ENCODE results near the gene CDH24. TPM values are rescaled to one million over a fixed set of nuclear protein-coding genes. Genes with fewer than 3 reads are reported as not detected.

Gene CDH24
- total and polyA plus RNA-seq, 10 of the 15 experiments (the other 5 are each of a cell fraction or from before 2014, with no cell fraction given), result 0.10 to 1.5 (median 0.45) TPM; not detected in 2

DNA sequence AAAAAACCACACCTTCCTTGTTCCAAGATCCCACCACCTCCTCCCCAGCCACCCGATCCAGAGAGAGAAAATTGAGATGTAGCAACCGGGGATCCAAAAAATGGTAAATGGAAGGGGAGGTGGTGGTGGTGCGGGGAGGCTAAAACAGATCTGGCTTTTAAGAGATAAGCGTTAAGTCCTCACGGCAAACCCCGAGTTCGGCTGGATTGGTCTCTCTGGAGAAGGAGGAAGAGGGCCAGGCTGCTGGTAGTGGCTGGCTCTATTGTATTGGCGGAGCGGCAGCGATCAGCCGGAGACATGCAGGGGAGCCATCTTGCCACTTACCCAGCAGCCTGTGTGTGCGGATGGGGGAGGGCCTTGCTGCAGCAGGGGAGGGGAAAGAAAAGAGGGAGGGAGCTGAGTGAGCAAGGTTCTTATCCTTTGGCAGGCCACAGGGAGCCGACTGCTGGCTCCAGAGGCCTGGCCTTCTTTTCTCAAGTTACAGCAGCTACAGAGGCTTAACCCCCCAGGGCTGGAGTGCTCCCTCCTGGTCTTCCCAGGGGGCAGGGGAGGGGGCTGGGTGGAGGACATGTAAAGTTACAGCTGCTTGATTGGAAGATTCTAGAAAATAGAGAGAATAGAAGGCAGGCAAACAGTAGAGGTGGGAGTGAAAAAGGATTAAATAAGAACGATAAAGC, 14.1 kb upstream of the CDH24 start (continued):
- TF ChIP-seq NR2C1 (IDR thresholded peaks at IDR 0.05) (no peak), EZH2 (IDR thresholded peaks at IDR 0.05; ENCODE audit: borderline replicate concordance, control insufficient read depth, low read depth, low read length) (no peak), MEF2B (IDR thresholded peaks at IDR 0.05; ENCODE audit: partially characterized antibody, poor library complexity, severe bottlenecking) (no peak), NFYB (IDR thresholded peaks at IDR 0.05; ENCODE audit: insufficient read depth, low read depth, low read length) (no peak), YBX1 (IDR thresholded peaks at IDR 0.05) (no peak), ETV6 (conservative IDR thresholded peaks at IDR 0.05 in 1 of 2, IDR thresholded peaks at IDR 0.05 in 1 of 2; ENCODE audit: borderline replicate concordance in 1 of 2, low read depth in 1 of 2) (no peak), RAD51 (IDR thresholded peaks at IDR 0.05) (no peak), ZSCAN29 (IDR thresholded peaks at IDR 0.05) (no peak), NR2F1 (conservative IDR thresholded peaks at IDR 0.05) (no peak), SRF (IDR thresholded peaks at IDR 0.05; ENCODE audit: low read depth in 2 of 2, low read length in 2 of 2) (no peak), NRF1 (conservative IDR thresholded peaks at IDR 0.05; ENCODE audit: low read depth, low read length) (no peak), CHD4 (IDR thresholded peaks at IDR 0.05) (no peak), GATAD2B (conservative IDR thresholded peaks at IDR 0.05; ENCODE audit: low read depth) (no peak), HCFC1 (IDR thresholded peaks at IDR 0.05; ENCODE audit: low read length) (peak; percentile 54; the same call in 1 of the 2 replicates), CREB1 (IDR thresholded peaks at IDR 0.05; ENCODE audit: low read depth) (0 out of 2 replicates have a peak, but pooled peaks have one; percentile 11), STAT1 (conservative IDR thresholded peaks at IDR 0.05) (no peak), ZNF384 (IDR thresholded peaks at IDR 0.05; ENCODE audit: borderline replicate concordance, low read depth, low read length) (no peak), ZNF207 (IDR thresholded peaks at IDR 0.05; ENCODE audit: borderline replicate concordance) (no peak)
- TF ChIP-seq, protein P1, sequence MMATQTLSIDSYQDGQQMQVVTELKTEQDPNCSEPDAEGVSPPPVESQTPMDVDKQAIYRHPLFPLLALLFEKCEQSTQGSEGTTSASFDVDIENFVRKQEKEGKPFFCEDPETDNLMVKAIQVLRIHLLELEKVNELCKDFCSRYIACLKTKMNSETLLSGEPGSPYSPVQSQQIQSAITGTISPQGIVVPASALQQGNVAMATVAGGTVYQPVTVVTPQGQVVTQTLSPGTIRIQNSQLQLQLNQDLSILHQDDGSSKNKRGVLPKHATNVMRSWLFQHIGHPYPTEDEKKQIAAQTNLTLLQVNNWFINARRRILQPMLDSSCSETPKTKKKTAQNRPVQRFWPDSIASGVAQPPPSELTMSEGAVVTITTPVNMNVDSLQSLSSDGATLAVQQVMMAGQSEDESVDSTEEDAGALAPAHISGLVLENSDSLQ (IDR thresholded peaks at IDR 0.05), result no peak
- TF ChIP-seq, protein P2, sequence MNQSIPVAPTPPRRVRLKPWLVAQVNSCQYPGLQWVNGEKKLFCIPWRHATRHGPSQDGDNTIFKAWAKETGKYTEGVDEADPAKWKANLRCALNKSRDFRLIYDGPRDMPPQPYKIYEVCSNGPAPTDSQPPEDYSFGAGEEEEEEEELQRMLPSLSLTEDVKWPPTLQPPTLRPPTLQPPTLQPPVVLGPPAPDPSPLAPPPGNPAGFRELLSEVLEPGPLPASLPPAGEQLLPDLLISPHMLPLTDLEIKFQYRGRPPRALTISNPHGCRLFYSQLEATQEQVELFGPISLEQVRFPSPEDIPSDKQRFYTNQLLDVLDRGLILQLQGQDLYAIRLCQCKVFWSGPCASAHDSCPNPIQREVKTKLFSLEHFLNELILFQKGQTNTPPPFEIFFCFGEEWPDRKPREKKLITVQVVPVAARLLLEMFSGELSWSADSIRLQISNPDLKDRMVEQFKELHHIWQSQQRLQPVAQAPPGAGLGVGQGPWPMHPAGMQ (IDR thresholded peaks at IDR 0.05; ENCODE audit: borderline replicate concordance), result no peak
- TF ChIP-seq, protein P3, sequence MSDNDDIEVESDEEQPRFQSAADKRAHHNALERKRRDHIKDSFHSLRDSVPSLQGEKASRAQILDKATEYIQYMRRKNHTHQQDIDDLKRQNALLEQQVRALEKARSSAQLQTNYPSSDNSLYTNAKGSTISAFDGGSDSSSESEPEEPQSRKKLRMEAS (IDR thresholded peaks at IDR 0.05; ENCODE audit: low read depth, low read length), result no peak
- TF ChIP-seq, protein P4, sequence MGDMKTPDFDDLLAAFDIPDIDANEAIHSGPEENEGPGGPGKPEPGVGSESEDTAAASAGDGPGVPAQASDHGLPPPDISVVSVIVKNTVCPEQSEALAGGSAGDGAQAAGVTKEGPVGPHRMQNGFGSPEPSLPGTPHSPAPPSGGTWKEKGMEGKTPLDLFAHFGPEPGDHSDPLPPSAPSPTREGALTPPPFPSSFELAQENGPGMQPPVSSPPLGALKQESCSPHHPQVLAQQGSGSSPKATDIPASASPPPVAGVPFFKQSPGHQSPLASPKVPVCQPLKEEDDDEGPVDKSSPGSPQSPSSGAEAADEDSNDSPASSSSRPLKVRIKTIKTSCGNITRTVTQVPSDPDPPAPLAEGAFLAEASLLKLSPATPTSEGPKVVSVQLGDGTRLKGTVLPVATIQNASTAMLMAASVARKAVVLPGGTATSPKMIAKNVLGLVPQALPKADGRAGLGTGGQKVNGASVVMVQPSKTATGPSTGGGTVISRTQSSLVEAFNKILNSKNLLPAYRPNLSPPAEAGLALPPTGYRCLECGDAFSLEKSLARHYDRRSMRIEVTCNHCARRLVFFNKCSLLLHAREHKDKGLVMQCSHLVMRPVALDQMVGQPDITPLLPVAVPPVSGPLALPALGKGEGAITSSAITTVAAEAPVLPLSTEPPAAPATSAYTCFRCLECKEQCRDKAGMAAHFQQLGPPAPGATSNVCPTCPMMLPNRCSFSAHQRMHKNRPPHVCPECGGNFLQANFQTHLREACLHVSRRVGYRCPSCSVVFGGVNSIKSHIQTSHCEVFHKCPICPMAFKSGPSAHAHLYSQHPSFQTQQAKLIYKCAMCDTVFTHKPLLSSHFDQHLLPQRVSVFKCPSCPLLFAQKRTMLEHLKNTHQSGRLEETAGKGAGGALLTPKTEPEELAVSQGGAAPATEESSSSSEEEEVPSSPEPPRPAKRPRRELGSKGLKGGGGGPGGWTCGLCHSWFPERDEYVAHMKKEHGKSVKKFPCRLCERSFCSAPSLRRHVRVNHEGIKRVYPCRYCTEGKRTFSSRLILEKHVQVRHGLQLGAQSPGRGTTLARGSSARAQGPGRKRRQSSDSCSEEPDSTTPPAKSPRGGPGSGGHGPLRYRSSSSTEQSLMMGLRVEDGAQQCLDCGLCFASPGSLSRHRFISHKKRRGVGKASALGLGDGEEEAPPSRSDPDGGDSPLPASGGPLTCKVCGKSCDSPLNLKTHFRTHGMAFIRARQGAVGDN (IDR thresholded peaks at IDR 0.05), result peak; percentile 31; the same call in 1 of the 2 replicates
